GM21737 (cell line): ENCODE data around the gene LAMC2.
"Not testable (repeated sequence)": the region's sequence is repeated elsewhere in the genome, so short reads cannot be mapped to it uniquely, and the experiment has no call there.

Experiments
- ATAC-seq: cut with Tn5 transposase; IDR thresholded peaks from one replicate; pipeline ENCODE4 v1.9.1; 2021; ENCODE audit warnings: mild to moderate bottlenecking, moderate library complexity; ENCODE audit not compliant: unreplicated experiment

LAMC2 gene

DNA sequence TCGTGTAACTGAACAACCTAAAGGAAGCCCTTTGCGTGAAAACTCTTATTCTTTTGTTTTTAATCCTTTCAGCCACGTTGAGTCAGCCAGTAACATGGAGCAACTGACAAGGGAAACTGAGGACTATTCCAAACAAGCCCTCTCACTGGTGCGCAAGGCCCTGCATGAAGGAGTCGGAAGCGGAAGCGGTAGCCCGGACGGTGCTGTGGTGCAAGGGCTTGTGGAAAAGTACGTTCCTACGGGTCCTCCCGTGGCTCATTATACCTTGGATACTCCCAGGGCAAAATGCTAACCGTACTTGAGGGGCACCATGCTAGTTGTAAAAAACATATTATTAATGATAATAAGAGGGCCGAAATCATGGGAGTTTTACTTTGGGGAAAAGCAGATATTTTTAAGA, 49.4 kb downstream of the LAMC2 start:
- ATAC-seq, result no peak

- no peak for ATAC-seq
Measured at GRCh38 chr1:183236158-183236725, 50.2 kb downstream of the LAMC2 start.

GRCh38 chr1:183237046-183237445, 51.0 kb downstream of the LAMC2 start:
- ATAC-seq, result no peak

DNA sequence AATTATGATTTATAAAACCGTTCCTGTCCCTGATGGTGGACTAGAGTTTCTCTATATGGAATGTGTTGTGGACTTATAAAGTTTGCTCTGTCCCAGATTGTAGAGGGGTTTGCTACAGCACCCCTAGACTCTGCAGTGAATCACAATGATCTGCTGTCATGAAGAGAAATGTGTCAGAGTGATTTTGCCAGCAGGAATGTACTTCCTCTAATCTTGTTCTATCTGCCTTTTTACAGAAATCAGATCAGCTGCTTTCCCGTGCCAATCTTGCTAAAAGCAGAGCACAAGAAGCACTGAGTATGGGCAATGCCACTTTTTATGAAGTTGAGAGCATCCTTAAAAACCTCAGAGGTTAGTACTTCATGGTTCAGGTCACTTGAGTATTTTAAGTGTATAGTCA, 52.0 kb downstream of the LAMC2 start:
- ATAC-seq, result no peak

DNA sequence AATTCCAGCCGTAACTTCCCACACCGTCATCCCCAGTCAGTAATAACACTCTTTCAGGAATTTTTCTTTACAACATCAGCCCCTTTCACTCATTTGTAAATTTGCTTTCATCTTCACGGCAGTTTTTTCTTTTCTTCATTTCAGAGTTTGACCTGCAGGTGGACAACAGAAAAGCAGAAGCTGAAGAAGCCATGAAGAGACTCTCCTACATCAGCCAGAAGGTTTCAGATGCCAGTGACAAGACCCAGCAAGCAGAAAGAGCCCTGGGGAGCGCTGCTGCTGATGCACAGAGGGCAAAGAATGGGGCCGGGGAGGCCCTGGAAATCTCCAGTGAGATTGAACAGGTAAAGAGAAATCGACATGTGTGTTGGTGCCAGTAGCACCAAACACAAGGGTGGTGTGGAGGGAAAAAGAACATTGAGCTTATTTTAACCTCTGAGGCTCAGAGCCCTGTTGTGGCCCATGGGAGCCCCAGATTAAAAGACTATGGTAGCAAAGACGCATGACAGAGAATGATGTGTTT, 53.2 kb downstream of the LAMC2 start:
- no peak for ATAC-seq

DNA sequence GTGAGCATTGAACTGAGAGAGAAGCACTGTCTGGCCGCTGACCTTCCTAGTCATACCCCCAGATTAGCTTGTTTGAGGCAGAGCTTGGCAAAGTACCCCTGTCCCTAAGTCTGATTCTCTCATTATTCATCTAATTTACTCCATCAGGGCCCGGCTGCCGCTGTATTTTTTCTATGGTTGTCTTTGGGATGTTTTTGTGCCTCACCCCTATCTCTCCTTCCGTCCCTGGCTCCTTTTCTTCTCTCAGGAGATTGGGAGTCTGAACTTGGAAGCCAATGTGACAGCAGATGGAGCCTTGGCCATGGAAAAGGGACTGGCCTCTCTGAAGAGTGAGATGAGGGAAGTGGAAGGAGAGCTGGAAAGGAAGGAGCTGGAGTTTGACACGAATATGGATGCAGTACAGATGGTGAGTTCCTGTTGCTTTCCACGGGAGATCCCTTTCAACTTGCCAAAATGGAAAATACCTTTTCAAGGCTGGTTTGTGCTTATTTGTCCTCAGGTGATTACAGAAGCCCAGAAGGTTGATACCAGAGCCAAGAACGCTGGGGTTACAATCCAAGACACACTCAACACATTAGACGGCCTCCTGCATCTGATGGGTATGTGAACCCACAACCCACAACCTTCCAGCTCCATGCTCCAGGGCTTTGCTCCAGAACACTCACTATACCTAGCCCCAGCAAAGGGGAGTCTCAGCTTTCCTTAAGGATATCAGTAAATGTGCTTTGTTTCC, 53.9 kb downstream of the LAMC2 start:
- no peak for ATAC-seq

- ATAC-seq, result no peak
Measured at GRCh38 chr1:183240526-183240825, 54.4 kb downstream of the LAMC2 start.

- ATAC-seq, result not testable (repeated sequence)
Measured at GRCh38 chr1:183240853-183241252, 54.8 kb downstream of the LAMC2 start.

DNA sequence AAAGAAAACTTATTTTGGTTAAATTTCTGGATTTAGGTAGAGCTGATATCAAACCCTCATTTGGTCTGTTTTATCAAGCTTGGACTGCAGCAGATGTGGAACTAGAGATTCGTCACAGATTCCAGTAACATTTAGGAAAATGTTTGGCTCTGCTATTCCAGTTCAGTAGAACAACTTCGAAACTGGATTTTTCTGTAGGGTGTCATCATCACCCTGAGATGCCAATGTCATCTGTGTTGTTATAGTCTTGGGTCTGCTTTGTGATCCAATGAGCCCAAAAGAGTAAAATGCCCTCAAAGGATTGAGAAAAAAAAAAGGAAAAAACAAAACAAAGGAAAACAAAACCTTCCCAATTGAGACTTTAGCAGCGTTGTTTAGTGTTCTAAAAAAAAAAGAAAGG, 55.4 kb downstream of the LAMC2 start:
- ATAC-seq, result no peak

DNA sequence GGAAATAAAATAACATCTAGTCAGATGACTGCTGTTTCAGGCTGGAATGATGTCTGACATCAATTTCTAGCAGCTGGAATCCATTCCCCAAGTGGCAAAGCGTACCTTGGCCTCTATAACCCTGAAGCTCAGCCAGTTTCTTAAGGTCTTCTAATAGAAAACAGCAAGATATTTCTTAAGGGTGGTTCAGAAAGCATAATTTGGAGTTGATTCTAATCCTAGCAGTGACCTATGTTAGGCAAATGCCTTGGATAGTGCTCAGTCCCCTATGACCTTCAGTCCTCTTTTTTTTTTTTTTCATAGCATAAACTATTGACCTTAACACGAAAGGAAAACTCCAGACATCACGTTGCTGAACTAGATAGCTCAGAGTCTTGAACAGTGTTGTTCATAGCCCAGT, 56.5 kb downstream of the LAMC2 start:
- no peak for ATAC-seq

GRCh38 chr1:183243161-183244050, 57.3 kb downstream of the LAMC2 start:
- ATAC-seq, result no peak

GRCh38 chr1:183244466-183244865, 58.4 kb downstream of the LAMC2 start:
- no peak for ATAC-seq

GRCh38 chr1:183245357-183245756, 59.3 kb downstream of the LAMC2 start:
- ATAC-seq, result no peak

GRCh38 chr1:183246436-183246835, 60.4 kb downstream of the LAMC2 start:
- ATAC-seq, result no peak

DNA sequence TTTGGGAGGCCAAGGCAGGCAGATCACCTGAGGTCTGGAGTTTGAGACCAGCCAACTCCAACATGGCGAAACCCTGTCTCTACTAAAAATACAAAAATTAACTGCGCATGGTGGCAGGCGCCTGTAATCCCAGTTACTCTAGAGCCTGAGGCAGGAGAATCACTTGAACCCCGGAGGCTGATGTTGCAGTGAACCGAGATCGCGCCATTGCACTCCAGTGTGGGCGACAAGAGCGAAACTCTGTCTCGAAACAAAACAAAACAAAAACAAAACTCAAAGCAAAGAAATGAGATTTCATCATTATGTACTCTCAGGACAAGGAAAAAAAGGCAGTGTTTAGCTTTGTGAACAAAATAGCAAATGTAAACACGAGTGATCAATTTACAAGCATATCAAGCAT, 61.0 kb downstream of the LAMC2 start:
- ATAC-seq, result no peak

DNA sequence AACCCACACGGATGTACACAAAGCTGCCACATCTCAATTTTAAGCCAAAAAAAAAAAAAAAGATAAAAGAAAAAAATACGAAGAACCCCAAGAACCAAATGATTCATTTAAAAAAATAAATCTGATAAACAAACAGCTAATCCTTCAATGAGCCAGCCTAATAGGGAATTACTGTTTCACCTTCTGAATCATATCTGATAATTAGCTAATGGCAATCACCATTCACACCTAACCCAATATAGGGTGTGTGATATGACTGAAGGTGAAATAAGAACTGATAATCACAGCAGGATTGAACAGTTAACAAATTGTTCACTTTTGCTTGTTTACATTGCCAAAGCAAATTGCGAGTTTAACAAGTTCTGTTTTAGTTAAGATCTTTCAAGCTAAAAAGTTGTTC, 61.4 kb downstream of the LAMC2 start:
- ATAC-seq, result no peak

GRCh38 chr1:183247931-183248330, 61.9 kb downstream of the LAMC2 start:
- no peak for ATAC-seq

GRCh38 chr1:183248989-183249691, 63.1 kb downstream of the LAMC2 start:
- ATAC-seq, result no peak

- ATAC-seq, result no peak
Measured at GRCh38 chr1:183249941-183250452, 63.9 kb downstream of the LAMC2 start.

- no peak for ATAC-seq
Measured at GRCh38 chr1:183251101-183251958, 65.3 kb downstream of the LAMC2 start.
